K562 treated with DMSO at 1 percent for 24 hours (cell line): ENCODE results near the gene IFNAR2. TPM values are rescaled to one million over a fixed set of nuclear protein-coding genes. Genes with fewer than 3 reads are reported as not detected.

Experiments used
- total RNA-seq: library from RNA; unstranded; fragments of 300-600 nt; gene quantifications from 2 replicates; pipeline ENCODE4 v1.2.3, GENCODE V29; 2022; ENCODE audit warnings: low read depth; ENCODE audit not compliant: insufficient read depth

IFNAR2 gene
- total RNA-seq, result 26.2 and 32.5 TPM in 2 replicates

DNA sequence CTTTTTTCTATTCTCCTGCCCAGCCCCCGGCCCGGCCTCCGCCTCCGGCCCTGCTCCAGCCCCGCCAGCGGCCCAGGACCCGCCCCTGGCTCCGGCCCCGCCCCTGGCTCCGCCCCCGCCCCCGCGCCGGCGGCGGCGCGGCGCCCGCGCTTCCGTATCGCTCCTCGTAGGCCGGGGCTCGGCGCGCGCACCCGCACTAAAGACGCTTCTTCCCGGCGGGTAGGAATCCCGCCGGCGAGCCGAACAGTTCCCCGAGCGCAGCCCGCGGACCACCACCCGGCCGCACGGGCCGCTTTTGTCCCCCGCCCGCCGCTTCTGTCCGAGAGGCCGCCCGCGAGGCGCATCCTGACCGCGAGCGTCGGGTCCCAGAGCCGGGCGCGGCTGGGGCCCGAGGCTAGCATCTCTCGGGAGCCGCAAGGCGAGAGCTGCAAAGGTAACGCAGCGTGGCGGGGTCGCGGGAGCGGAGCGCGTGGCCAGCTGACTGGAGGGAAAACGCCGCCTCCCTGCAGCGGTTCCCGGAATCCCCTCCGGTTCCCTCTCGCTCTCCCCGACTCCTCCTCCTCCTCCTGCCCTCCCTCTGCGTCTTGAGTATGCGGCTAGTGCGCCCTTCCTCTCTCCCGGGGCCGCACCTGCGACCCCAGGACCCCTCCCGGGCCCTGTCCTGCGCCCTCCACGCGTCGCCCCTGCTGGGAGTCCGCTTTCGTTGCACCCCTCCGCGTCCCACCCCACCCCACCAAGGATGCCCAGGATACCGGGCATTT, at the start of gene IFNAR2:
IFNAR2 (plus strand) TSS at position 155 of the 761 bp plus-strand sequence. CDS start 11,985 bp downstream, outside the sequence.

GRCh38 chr21:33266050-33266788, 36.5 kb downstream of the IFNAR2 start, which contains the start of gene IL10RB:
IL10RB (plus strand) TSS chr21:33266367; CDS start chr21:33266466, 99 bp downstream.

Other genes with a start within 250 kb of the IFNAR2 start
- not detected in 2 replicates for gene OLIG2, start 204.0 kb upstream of the IFNAR2 start, total RNA-seq
- gene OLIG1, start 159.8 kb upstream of the IFNAR2 start, total RNA-seq, result not detected in 2 replicates
- 32.0 and 33.0 TPM in 2 replicates for gene IL10RB, start 36.4 kb downstream of the IFNAR2 start, total RNA-seq
- gene IFNAR1, start 95.0 kb downstream of the IFNAR2 start, total RNA-seq, result 33.8 and 74.1 TPM in 2 replicates
- 38.1 and 41.0 TPM in 2 replicates for gene IFNGR2, start 173.5 kb downstream of the IFNAR2 start, total RNA-seq